Measurements from ENCODE around the gene FEZ2.

FEZ2 gene

DNA sequence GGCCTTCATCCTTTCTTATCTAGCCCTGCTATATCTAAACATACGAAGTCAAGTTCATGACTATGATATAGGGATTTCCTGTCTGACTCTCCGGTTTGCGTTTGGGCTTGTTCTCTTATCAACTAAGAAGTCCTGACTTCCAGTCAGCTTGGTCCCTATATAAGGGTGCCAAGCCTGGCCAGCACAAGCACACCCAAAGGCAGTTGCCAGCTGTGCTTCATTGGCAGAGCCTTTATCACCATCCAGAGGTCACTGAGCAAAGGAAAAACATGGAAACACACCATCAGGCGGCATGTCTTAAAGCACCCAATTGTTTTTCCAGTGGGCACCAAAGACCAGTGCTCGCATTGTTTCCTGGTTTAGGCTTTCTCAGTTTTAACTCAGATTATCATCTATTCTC, 72.7 kb downstream of the FEZ2 start:
- no peak overlapping the region for H3K4me3 ChIP-seq (ENCODE audit: low read depth, low read length)
- no peak for DNase-seq (ENCODE audit: low read depth)
- no peak for TF ChIP-seq CTCF (IDR thresholded peaks at IDR 0.05; ENCODE audit: low read depth, low read length, missing control alignments)
- in situ Hi-C loops (cut with HindIII; ENCODE audit: low sequenced_read_pairs) = no loop called here

GRCh38 chr2:36523153-36523552, 74.8 kb downstream of the FEZ2 start:
- DNase-seq (ENCODE audit: low read depth) = no peak
- TF ChIP-seq CTCF (IDR thresholded peaks at IDR 0.05; ENCODE audit: low read depth, low read length, missing control alignments) = no peak
- H3K4me3 ChIP-seq (ENCODE audit: low read depth, low read length) = no peak overlapping the region
- in situ Hi-C loops (cut with HindIII; ENCODE audit: low sequenced_read_pairs) = loop anchor here (25.0 kb wide), 1 partner anchor 139 kb away; no protein-coding TSS in a partner anchor

- DNase-seq (ENCODE audit: low read depth) = no peak
- no peak overlapping the region for H3K4me3 ChIP-seq (ENCODE audit: low read depth, low read length)
- in situ Hi-C loops (cut with HindIII; ENCODE audit: low sequenced_read_pairs) = loop anchor here (25.0 kb wide), 1 partner anchor 142 kb away; no protein-coding TSS in a partner anchor
- no peak for TF ChIP-seq CTCF (IDR thresholded peaks at IDR 0.05; ENCODE audit: low read depth, low read length, missing control alignments)
Observed at GRCh38 chr2:36520431-36520830, 77.5 kb downstream of the FEZ2 start.

GRCh38 chr2:36516136-36516870, 81.7 kb downstream of the FEZ2 start:
- in situ Hi-C loops (cut with HindIII; ENCODE audit: low sequenced_read_pairs) = loop anchor here (25.0 kb wide), 1 partner anchor 146 kb away; no protein-coding TSS in a partner anchor
- DNase-seq (ENCODE audit: low read depth) = no peak
- H3K4me3 ChIP-seq (ENCODE audit: low read depth, low read length) = no peak overlapping the region
- TF ChIP-seq CTCF (IDR thresholded peaks at IDR 0.05; ENCODE audit: low read depth, low read length, missing control alignments) = no peak

GRCh38 chr2:36515538-36515937, 82.4 kb downstream of the FEZ2 start:
- no peak for DNase-seq (ENCODE audit: low read depth)
- TF ChIP-seq CTCF (IDR thresholded peaks at IDR 0.05; ENCODE audit: low read depth, low read length, missing control alignments) = no peak
- in situ Hi-C loops (cut with HindIII; ENCODE audit: low sequenced_read_pairs) = loop anchor here (25.0 kb wide), 1 partner anchor 147 kb away; no protein-coding TSS in a partner anchor
- H3K4me3 ChIP-seq (ENCODE audit: low read depth, low read length) = no peak overlapping the region

- in situ Hi-C loops (cut with HindIII; ENCODE audit: low sequenced_read_pairs) = loop anchor here (25.0 kb wide), 1 partner anchor 149 kb away; no protein-coding TSS in a partner anchor
- H3K4me3 ChIP-seq (ENCODE audit: low read depth, low read length) = no peak overlapping the region
- DNase-seq (ENCODE audit: low read depth) = no peak
- no peak for TF ChIP-seq CTCF (IDR thresholded peaks at IDR 0.05; ENCODE audit: low read depth, low read length, missing control alignments)
Observed at GRCh38 chr2:36513661-36514060, 84.3 kb downstream of the FEZ2 start.

All from astrocyte of the cerebellum (primary cell).